Measurements from ENCODE around the gene PMPCB.
"Not testable (repeated sequence)": the region's sequence is repeated elsewhere in the genome, so short reads cannot be mapped to it uniquely, and the experiment has no call there.

The PMPCB gene, protein sequence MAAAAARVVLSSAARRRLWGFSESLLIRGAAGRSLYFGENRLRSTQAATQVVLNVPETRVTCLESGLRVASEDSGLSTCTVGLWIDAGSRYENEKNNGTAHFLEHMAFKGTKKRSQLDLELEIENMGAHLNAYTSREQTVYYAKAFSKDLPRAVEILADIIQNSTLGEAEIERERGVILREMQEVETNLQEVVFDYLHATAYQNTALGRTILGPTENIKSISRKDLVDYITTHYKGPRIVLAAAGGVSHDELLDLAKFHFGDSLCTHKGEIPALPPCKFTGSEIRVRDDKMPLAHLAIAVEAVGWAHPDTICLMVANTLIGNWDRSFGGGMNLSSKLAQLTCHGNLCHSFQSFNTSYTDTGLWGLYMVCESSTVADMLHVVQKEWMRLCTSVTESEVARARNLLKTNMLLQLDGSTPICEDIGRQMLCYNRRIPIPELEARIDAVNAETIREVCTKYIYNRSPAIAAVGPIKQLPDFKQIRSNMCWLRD

DNA sequence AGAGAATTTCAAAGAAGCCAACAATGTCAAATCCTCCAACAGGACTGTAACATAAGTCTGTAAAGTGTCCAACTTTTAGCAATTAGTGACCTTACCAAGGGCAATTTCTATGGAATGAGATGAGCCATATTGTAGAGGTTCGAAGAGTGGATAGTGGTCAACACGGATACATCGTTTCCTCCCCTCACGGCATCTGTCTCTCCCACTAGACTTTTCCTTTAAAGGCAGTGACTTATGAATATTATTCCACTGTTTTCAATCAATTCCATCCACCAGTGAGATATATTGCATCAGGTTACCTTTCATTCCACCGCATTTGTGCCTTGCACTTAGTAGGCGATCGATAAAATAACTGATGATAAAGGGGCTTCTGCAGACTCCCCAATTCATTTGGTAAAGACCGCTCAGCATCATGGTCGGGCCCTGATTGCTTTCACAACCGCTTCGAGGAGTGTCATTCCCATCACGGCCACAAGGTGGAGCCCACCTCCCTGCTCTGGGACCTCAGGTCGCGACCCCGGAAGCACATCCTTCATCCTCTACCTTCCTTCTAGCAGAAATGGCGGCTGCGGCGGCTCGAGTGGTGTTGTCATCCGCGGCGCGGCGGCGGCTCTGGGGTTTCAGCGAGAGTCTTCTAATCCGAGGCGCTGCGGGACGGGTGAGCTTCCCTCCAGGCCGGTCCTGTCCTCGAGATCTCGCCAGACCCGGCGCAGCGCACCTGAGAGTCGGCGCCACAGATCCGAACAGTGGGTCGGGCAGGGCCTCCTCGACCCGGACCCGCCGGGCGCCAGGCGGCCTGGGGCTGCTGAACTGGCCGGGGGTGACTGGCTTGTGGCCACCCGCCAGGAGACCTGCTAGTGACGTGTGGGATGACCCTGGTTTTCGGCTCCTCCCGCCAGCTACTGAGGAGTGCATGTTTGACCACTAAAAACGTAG, at the start of gene PMPCB:
PMPCB (plus strand) TSS at position 535 of the 936 bp plus-strand sequence; CDS start at position 560, 25 bp downstream.
- DNase-seq, result peak; percentile 45

DNA sequence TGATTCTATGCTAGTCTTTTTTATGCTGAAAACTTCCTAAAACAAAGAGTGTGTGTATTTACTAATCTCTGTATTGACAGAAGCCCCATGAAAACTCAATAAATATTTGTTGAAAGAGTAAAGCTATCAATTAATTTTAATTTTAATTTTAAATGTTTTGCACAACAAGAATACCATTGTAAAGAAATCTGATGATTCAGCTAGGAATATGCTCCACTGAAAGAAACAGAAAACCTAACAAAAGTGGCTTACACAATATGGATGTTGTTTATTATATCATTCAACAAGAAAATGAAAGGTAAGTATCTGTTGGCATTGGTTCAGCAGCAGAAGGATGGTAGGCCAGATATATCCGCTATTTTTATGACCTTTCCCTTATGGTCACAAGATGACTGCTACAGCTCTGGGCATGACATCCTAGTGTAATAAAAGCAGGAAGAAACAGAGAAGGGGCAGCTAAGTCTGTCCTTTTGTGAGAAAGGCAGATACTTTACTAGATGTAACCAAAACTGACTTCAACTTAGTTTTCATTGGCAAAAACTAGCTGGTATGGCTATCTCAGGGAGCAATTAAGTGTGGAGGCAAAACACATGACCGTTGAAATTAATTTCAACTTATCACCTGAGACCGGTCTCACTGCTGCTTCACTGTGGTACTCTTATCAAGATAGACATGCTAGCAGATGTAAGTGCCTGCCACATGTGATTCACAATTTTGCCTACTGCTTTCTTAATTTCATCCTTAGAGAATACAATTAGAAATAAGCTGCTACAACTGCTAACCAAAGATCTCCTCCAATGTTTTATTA, 43.3 kb upstream of the PMPCB start:
- DNase-seq, result not testable (repeated sequence)

GRCh38 chr7:103264054-103264453, 33.2 kb upstream of the PMPCB start:
- DNase-seq, result not testable (repeated sequence)

DNA sequence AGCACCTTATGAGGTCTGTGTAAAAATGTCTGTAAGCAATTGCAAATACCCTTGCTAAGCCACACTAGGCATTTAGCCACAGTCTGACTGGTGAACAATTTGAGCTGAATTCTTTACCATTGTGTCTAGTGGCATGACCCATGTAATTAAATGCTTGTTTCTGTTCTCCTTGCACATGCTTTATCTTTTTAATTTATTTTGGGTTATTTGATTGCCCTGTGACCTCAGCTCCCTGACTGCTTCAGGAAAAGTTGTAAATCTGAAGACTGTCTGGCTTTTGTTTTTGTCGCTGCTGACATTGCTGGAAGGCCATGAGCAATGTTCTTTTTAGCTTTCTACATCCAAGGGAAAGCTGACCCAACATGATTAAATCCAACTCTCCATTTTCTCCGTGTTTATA, 31.0 kb upstream of the PMPCB start:
- DNase-seq, result not testable (repeated sequence)

- not testable (repeated sequence) for DNase-seq
Measured at GRCh38 chr7:103273374-103273773, 23.9 kb upstream of the PMPCB start.

DNA sequence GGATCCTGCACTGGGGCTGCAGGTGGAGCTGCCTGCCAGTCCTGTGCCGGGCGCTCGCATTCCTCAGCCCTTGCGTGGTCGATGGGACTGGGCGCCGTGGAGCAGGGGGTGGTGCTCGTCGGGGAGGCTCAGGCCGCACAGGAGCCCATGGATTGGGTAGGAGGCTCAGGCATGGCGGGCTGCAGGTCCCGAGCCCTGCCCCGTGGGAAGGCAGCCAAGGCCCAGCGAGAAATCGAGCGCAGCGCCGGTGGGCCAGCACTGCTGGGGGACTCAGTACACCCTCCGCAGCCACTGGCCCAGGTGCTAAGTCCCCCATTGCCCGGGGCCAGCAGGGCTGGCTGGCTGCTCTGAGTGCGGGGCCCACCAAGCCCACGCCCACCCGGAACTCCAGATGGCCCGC, 22.4 kb upstream of the PMPCB start:
- not testable (repeated sequence) for DNase-seq

DNA sequence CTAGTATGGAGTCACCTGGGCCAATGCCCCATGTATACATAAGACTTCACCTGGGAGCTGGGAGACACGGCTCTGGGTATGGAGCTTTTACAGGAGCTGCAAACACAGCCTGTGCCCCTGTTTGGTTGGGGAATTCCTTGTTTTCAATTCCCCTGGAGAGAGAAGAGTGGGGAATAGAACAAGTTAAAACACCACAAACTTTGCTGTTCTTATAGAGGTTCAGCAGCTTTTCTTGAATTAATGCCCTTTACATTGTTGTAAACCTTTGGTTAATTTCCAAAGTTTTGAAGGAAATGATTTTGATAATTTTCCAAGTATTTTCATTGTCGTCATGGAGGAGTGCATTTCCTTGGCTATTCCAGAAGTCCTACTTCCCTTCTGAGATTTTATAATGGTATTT, 19.0 kb upstream of the PMPCB start:
- DNase-seq, result not testable (repeated sequence)

- DNase-seq, result peak; percentile 19
Measured at GRCh38 chr7:103279636-103279962, 17.6 kb upstream of the PMPCB start.

DNA sequence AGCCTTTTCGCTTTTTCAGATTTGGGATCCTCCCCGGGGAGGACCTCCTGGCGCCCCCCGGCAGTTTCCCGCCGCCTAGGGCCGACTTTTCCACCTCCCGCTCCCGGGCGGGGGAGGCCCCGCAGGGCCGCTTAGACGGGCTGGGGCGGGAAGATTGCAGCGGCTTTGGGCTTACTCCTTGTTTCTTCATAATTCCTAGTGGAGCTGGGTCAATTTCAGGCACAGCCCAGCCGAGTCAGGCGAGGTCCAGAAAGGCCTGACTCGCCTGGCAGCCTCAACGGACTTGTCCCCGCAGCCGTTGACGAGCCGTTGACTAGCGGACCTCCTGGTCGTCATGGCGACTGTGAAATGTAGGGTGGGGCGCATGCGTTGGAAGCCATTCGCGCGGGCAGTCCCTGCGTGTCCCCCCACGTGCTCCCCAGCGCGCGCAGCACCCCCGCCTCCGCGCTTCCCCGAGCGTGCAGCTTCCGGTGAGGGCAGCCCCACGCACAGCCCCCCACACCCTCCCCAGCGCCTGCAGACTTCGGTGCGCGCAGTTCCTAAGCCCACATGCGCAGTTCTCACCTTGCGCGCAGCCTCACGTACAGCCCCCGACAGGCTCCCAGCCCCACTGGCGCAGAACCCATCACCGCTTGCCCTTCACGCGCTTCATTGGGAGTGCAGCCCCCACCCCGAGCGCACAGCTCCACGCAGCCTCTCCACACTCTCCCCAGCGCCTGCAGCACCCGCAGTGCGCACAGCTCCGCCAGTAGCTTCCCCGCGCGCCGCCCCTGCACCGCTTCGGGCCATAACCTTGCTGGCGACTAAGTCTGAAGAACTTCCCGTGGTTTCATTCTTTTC, 17.1 kb upstream of the PMPCB start:
- DNase-seq, result peak; percentile 40

- DNase-seq, result not testable (repeated sequence)
Measured at GRCh38 chr7:103280803-103281155, 16.5 kb upstream of the PMPCB start.

GRCh38 chr7:103282802-103283427, 14.3 kb upstream of the PMPCB start:
- DNase-seq, result not testable (repeated sequence)

DNA sequence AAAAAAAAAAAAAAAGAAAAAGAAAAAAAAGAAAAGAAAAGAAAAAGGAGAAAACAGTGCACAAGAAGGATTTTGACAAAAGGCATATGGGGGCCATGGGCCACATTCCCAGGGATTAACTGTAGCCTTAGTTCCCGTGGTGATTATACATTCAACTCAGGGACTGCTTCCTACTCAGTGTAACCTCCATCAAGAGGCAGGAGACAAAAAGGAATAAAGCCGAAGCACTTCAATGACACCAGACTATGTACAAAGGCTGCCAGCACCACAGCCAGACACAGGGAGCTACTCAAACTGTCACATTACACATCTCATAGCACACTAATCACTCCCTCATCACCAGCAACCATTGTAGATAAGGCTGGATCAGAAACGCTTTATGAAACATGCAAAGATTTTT, 5.1 kb upstream of the PMPCB start:
- no peak for DNase-seq

- no peak for DNase-seq
Measured at GRCh38 chr7:103293526-103293925, 3.7 kb upstream of the PMPCB start.

- DNase-seq, result no peak
Measured at GRCh38 chr7:103297837-103298179, 573 bp downstream of the PMPCB start.

DNA sequence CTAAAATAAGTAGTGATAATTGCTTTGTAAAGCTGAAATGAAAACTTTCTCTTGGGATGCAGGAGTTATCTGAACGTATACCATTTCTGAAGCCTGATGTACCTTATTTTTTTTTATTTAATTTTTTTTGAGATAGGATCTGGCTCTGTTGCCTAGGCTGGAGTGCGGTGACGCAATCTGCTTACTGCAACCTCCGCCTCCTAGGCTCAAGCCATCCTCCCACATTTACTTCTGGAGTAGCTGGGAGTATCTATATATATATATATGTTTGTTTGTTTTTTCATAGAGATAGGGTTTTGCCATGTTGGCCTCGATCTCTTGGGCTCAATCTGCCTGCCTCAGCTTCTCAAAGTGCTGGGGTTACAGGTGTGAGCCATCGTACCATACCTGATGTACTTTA, 2.4 kb downstream of the PMPCB start:
- no peak for DNase-seq

DNA sequence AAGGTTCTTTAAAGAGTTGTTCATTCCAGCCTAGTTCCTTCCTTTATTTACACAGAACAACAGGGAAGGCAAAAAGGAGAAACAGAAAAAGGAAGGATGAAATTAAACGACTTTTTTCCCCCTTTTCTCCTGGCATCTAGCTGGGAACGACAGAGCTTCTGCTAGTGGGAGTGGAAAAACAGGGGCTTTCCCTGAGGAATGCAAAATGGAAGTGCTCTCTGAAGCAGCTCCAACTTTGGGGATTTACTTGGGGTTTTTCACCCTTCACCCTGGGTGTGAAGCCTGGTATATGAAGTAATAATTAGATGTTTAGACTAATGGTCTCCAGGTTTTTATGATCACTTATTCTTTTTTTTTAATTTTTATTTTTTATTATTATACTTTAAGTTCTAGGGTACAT, 4.2 kb downstream of the PMPCB start:
- DNase-seq, result no peak

DNA sequence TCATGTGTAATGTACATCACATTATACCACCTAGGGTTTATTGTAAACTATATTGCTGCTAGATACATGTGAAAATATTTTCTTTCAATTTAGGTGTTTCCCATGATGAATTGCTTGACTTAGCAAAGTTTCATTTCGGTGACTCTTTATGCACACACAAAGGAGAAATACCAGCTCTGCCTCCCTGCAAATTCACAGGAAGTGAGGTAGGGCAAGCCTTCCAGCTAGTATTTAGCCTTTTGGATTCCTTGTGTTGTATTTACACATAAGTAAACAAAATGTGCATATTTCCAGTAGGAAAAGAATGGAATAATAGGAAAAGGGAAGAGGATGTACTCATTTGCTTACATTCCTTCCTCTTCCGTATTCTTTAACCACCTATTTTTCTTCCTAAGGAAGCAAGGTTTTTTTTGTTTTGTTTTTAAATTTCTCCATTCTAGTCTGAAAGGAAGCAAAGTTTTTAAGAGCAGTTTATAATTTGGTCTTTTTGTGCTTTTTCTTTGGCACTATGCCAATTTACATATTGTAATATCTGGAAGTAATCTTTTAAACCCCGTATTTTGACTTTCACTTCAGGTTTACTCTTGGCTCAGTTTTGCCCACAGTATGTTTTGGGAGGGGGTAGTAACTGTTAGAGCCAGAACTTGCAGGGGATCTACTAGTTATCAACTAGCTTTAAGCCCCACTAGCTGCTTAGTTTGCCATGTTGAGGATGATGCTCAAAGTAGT, 10.4 kb downstream of the PMPCB start:
- DNase-seq, result no peak

DNA sequence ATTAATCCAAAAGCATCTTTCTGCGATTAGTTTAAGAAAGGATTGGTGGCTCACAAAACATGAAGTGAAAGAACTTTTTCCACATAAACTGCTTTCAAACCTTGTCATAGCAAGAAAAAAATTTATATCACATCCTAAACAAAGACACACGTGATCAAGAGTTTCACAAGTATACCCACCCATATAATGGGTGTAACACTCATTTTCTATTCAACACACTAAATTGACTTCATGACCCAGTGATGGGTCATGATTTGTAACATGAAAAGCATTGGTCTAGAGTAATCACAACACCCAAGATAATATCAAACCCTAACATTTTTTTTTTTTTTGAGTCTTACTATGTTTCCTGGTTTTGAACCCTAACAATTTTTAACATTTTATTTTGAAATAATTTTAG, 17.6 kb downstream of the PMPCB start:
- no peak for DNase-seq

DNA sequence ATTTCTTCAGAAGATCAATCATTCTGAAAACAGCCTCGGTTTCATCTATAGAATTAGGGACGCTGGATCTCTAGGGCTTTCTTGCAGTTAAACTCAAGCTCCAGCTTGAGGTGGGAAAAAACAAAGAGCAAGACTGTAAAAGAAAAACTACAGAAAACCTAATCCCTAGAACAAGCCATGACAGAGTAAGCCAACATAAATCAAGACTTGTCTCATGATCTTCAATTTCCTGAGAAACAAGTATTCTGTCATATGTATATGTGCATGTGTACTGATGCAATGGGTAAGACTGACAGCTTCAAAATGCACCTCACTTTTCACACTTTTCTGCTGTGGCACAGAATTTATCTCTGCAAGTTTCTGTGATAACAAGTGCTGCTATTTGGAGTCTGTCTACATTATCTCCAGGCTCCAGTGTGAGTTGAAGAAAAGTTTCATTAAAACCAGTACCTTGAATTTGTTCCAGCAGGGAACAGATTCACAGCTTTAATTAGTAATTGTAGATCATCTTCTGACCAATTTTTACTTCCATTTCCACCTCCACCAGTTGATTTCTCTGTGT, 19.2 kb downstream of the PMPCB start:
- no peak for DNase-seq

DNA sequence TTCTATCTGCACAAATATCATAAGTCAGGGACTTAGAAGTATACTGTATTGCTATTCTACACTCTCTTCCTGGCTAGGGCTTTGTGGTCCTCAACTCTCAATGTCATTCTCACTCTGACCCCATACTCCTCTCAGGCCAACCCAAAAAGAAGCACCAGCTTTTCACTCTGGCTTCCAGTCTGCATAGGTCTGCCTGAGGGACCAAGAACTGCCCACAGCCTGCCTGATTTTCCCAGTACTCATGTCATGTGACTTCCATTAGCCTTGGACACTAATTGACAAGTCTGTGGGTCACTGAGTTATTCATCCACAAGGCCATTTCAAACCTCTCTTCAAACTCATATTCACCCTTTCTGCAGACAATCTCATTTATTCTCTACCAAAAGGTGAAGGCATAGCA, 19.8 kb downstream of the PMPCB start:
- no peak for DNase-seq

GRCh38 chr7:103325744-103326143, 28.5 kb downstream of the PMPCB start:
- no peak for DNase-seq
